ENCODE results near the gene PCED1B.

The PCED1B gene

DNA sequence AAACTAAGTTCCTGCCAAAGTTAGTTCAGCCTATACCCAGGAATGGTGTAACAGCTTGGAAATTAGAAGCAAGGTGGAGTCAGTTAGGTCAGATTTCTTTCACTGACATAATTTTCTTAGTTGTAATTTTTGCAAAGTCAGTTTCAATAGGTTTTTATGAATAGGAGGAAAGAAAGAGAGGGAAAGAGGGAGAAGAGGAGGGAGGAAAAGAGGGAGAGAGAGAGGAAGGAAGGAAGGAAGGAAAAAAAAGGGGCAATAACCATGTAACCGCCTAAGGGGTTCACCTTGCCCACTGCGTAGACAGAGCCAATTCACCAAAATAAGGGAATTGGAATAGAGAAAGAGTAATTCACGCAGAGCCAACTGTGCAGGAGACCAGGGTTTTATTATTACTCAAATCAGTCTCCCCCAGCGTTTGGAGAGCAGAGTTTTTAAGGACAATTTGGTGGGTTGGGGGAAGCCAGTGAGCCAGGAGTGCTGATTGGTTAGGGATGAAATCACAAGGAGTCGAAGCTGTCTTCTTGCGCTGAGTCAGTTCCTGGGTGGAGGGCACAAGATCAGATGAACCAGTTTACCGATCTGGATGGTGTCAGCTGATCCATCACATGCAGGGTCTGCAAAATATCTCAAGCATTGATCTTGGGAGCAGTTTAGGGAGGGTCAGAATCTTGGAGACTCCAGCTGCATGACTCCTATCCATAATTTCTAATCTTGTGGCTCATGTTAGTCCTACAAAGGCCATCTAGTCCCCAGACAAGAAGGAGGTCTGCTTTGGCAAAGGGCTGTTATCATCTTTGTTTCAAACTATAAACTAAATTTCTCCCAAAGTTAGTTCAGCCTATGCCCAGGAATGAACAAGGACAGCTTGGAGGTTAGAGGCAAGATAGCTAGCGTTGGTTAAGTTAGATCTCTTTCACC, 126.4 kb downstream of the PCED1B start (continued):
- TF ChIP-seq OSR1 (CRISPR knock-in tag; IDR thresholded peaks at IDR 0.05) = no peak
- no peak for TF ChIP-seq ZFP3 (CRISPR knock-in tag; IDR thresholded peaks at IDR 0.05)

DNA sequence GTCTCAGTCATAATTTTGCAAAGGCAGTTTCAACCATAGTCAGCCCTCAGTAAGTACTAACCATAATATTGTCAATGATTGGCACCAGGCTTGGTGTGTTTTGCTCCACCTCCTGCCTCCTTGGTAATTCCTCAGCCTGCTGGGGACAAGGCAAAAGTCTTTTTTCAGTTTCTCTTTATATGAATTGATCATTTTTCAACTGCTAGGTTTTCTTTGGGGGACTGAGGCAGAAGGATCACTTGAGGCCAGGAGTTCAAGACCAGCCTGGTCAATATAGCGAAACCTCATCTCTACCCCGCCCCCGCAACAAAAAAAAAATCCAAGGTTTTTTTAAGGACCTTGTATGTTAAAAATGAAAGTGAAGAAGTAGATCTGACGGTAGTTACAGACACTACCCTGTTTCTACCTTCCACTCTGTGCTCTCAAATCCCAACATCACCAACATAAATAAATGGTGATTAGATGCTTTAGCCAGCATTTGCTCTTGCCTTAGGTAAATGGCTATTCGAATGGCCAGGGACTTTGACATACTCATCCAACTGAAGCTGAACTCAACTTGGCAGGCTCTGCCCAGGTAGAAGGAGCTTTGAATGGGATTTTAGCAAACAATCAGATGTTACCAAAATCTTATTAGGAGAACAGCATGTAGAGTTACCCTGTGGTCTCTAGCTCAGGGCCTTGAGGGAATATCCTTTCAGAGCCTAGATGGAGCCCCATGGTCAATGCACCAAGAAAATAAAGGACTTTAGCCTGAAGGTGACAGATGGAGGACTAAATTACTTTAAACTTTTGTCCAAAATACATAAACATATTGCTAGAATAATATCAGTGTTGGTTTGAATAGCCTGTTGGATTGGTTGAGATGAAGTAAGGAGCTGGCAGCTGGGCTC, 127.3 kb downstream of the PCED1B start:
- ATAC-seq = no peak
- TF ChIP-seq, protein P1, sequence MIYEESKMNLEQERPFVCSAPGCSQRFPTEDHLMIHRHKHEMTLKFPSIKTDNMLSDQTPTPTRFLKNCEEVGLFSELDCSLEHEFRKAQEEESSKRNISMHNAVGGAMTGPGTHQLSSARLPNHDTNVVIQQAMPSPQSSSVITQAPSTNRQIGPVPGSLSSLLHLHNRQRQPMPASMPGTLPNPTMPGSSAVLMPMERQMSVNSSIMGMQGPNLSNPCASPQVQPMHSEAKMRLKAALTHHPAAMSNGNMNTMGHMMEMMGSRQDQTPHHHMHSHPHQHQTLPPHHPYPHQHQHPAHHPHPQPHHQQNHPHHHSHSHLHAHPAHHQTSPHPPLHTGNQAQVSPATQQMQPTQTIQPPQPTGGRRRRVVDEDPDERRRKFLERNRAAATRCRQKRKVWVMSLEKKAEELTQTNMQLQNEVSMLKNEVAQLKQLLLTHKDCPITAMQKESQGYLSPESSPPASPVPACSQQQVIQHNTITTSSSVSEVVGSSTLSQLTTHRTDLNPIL (CRISPR knock-in tag; IDR thresholded peaks at IDR 0.05; ENCODE audit: low read depth) = no peak
- TF ChIP-seq PPARA (CRISPR knock-in tag; IDR thresholded peaks at IDR 0.05; ENCODE audit: borderline replicate concordance) = no peak

GRCh38 chr12:47207340-47207717, 127.9 kb downstream of the PCED1B start:
- ATAC-seq = no peak
- TF ChIP-seq ZFP3 (CRISPR knock-in tag; IDR thresholded peaks at IDR 0.05) (no peak), GLIS3 (CRISPR knock-in tag; IDR thresholded peaks at IDR 0.05) (no peak), BACH2 (CRISPR knock-in tag; IDR thresholded peaks at IDR 0.05; ENCODE audit: borderline replicate concordance) (no peak), SNAI2 (CRISPR knock-in tag; IDR thresholded peaks at IDR 0.05) (no peak), POU6F1 (CRISPR knock-in tag; IDR thresholded peaks at IDR 0.05; ENCODE audit: borderline replicate concordance, low read depth) (no peak), ZNF70 (CRISPR knock-in tag; IDR thresholded peaks at IDR 0.05) (no peak), ZNF8 (CRISPR knock-in tag; IDR thresholded peaks at IDR 0.05) (no peak), ARNTL (CRISPR knock-in tag; IDR thresholded peaks at IDR 0.05; ENCODE audit: borderline replicate concordance, low read depth) (no peak), CSDC2 (CRISPR knock-in tag; IDR thresholded peaks at IDR 0.05) (no peak), ESRRG (CRISPR knock-in tag; IDR thresholded peaks at IDR 0.05) (no peak), ZC3H10 (CRISPR knock-in tag; IDR thresholded peaks at IDR 0.05) (no peak), ISL1 (CRISPR knock-in tag; IDR thresholded peaks at IDR 0.05) (no peak), TSHZ2 (CRISPR knock-in tag; IDR thresholded peaks at IDR 0.05) (no peak), ZFP30 (CRISPR knock-in tag; IDR thresholded peaks at IDR 0.05) (no peak), TOX (CRISPR knock-in tag; IDR thresholded peaks at IDR 0.05; ENCODE audit: borderline replicate concordance) (no peak), RARB (CRISPR knock-in tag; IDR thresholded peaks at IDR 0.05) (no peak), ZNF565 (CRISPR knock-in tag; conservative IDR thresholded peaks at IDR 0.05; ENCODE audit: low read depth) (no peak)
- TF ChIP-seq, protein P2, sequence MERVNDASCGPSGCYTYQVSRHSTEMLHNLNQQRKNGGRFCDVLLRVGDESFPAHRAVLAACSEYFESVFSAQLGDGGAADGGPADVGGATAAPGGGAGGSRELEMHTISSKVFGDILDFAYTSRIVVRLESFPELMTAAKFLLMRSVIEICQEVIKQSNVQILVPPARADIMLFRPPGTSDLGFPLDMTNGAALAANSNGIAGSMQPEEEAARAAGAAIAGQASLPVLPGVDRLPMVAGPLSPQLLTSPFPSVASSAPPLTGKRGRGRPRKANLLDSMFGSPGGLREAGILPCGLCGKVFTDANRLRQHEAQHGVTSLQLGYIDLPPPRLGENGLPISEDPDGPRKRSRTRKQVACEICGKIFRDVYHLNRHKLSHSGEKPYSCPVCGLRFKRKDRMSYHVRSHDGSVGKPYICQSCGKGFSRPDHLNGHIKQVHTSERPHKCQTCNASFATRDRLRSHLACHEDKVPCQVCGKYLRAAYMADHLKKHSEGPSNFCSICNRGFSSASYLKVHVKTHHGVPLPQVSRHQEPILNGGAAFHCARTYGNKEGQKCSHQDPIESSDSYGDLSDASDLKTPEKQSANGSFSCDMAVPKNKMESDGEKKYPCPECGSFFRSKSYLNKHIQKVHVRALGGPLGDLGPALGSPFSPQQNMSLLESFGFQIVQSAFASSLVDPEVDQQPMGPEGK (CRISPR knock-in tag; IDR thresholded peaks at IDR 0.05; ENCODE audit: borderline replicate concordance) = no peak
- TF ChIP-seq, protein P3, sequence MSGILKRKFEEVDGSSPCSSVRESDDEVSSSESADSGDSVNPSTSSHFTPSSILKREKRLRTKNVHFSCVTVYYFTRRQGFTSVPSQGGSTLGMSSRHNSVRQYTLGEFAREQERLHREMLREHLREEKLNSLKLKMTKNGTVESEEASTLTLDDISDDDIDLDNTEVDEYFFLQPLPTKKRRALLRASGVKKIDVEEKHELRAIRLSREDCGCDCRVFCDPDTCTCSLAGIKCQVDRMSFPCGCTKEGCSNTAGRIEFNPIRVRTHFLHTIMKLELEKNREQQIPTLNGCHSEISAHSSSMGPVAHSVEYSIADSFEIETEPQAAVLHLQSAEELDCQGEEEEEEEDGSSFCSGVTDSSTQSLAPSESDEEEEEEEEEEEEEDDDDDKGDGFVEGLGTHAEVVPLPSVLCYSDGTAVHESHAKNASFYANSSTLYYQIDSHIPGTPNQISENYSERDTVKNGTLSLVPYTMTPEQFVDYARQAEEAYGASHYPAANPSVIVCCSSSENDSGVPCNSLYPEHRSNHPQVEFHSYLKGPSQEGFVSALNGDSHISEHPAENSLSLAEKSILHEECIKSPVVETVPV (CRISPR knock-in tag; IDR thresholded peaks at IDR 0.05) = no peak
